Skeletal muscle tissue (tissue), 4 donors: Measurements from ENCODE around the gene GPC6. TPM values are rescaled to one million over a fixed set of nuclear protein-coding genes. Genes with fewer than 3 reads are reported as not detected.

ENCODE experiments used
- H3K27ac ChIP-seq: one replicate; pipeline ENCODE4 v1.7.0; 2013; ENCODE audit warnings: mild to moderate bottlenecking, low read depth, low read length, inconsistent platforms
- H3K27me3 ChIP-seq, 3 donors: one replicate each; pipeline ENCODE4 v1.7.0; 2013; ENCODE audit warnings: low read length in 3 of 3; ENCODE audit not compliant: control insufficient read depth in 3 of 3, insufficient read depth in 3 of 3
- H3K36me3 ChIP-seq, 3 donors: one replicate each; pipeline ENCODE4 v1.7.0; 2013; ENCODE audit warnings: low read length in 3 of 3; ENCODE audit not compliant: control insufficient read depth in 3 of 3, insufficient read depth in 3 of 3
- H3K4me1 ChIP-seq, 3 donors: one replicate each; pipeline ENCODE4 v1.7.0; 2013; ENCODE audit warnings: low read length in 3 of 3, mild to moderate bottlenecking in 3 of 3; ENCODE audit not compliant: control insufficient read depth in 3 of 3, insufficient read depth in 3 of 3
- H3K4me3 ChIP-seq, 3 donors: one replicate each; pipeline ENCODE4 v1.7.0; 2013; ENCODE audit warnings: low read length in 3 of 3
- H3K9ac ChIP-seq, 3 donors: one replicate each; pipeline ENCODE4 v1.7.0; 2013; ENCODE audit warnings: low read length in 3 of 3, mild to moderate bottlenecking in 3 of 3, moderate library complexity in 2 of 3, low read depth in 1 of 3
- H3K9me3 ChIP-seq, 3 donors: one replicate each; pipeline ENCODE4 v1.7.0; 2013; ENCODE audit warnings: low read length in 3 of 3; ENCODE audit not compliant: control insufficient read depth in 3 of 3
- total RNA-seq: library from RNA; depleted of rRNA; stranded (reverse); fragments of >200 nt; gene quantifications from one replicate; pipeline ENCODE4 v1.2.3, GENCODE V29; 2014
- donor health status: Osteomylitis.

The GPC6 gene
- total RNA-seq, 1 donor from 2014 or later: 7.8 TPM

GRCh38 chr13:93412676-93413075, 186.1 kb downstream of the GPC6 start:
- Histone ChIP-seq H3K36me3 (no peaks in the 10 kb centered on the region), H3K4me3 (no peak overlapping the region), H3K4me1 (no peaks in the 10 kb centered on the region), H3K9me3 (no peaks in the 10 kb centered on the region), H3K27ac (no peak overlapping the region), H3K9ac (no peak overlapping the region), H3K27me3 (no peaks in the 10 kb centered on the region)

DNA sequence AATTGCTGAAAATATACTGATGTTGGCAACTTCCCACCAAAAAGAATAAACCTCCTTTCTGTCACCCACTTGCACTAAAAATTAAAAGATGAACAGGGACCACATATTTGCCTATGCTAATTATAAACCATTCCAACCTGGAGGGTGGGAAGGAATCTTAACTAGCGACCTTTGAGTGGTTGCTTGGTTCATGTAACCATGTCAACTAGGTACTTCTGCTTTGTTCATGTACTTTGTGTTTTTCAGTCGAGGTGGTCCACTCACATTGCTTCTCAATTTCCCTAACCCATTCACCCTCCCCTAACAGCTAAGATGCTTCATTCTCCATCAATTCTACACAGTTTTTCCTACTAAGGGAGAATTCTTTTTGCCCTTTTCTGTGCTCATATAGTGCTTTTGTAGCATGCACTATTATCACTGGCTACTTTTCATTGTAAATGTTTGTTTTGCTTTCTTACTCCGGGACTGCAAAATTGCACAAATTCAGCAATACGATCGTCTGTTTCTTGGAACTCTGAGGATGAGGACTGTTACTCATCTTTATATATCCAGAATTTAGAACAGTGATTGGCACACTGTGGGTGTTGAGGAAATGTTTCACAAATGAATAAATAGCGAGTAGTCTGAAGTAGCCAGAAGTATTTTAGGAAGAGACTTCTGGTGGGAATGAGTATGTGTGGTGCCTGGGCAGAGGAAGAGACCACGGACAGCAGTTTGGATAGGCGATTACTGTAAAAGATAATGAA, 187.5 kb downstream of the GPC6 start:
- Histone ChIP-seq H3K27ac (no peak overlapping the region), H3K4me3 (no peak overlapping the region), H3K36me3 (no peaks in the 10 kb centered on the region), H3K9me3 (no peaks in the 10 kb centered on the region), H3K27me3 (no peaks in the 10 kb centered on the region), H3K9ac (no peak overlapping the region), H3K4me1 (no peaks in the 10 kb centered on the region)

DNA sequence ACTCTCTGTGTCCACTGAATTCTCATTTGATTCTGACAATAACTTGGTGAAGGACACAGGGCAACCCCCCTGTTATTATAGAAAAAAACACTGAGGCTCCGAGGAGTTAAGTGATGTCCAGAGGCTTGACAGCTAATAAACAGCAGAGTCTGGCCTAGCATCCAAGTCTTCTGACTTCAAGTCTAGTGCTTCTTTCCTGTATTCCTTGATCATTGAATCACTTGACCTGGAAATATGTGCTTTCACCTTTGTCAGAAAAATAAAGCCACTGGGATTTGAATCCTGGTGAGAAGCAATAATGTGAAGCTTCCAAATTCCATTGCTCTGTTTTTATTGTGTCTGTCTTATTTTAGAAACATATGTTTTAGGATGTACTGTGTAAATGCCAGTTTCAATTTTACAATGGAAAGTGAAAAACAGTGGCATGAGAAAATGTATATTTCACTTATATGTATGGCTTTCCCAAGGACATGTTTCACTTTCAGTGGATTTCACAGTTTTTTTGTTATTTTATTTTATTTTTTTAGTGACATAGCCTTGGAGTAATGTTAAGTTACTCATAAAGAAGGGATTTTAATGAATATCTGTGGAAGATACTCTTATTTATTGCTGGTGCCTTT, 190.2 kb downstream of the GPC6 start:
- Histone ChIP-seq H3K4me1 (no peaks in the 10 kb centered on the region), H3K9me3 (no peaks in the 10 kb centered on the region), H3K36me3 (no peaks in the 10 kb centered on the region), H3K9ac (no peak overlapping the region), H3K27ac (no peak overlapping the region), H3K27me3 (no peaks in the 10 kb centered on the region), H3K4me3 (no peak overlapping the region)

DNA sequence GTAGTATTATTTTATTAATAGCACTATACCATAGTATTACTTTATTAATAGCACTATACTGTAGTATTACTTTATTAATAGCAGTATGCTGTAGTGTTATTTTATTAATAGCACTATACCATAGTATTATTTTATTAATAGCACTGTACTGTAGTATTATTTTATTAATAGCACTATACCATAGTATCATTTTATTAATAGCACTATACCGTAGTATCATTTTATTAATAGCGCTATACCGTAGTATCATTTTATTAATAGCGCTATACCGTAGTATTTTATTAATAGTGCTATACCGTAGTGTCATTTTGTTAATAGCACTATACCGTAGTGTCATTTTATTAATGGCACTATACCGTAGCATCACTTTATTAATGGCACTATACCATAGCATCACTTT, 191.8 kb downstream of the GPC6 start:
- no peaks in the 10 kb centered on the region for H3K27me3 ChIP-seq
- H3K36me3 ChIP-seq: no peaks in the 10 kb centered on the region
- H3K4me1 ChIP-seq: no peaks in the 10 kb centered on the region
- no peak overlapping the region for H3K9ac ChIP-seq
- no peak overlapping the region for H3K27ac ChIP-seq
- H3K9me3 ChIP-seq: no peaks in the 10 kb centered on the region
- no peak overlapping the region for H3K4me3 ChIP-seq

DNA sequence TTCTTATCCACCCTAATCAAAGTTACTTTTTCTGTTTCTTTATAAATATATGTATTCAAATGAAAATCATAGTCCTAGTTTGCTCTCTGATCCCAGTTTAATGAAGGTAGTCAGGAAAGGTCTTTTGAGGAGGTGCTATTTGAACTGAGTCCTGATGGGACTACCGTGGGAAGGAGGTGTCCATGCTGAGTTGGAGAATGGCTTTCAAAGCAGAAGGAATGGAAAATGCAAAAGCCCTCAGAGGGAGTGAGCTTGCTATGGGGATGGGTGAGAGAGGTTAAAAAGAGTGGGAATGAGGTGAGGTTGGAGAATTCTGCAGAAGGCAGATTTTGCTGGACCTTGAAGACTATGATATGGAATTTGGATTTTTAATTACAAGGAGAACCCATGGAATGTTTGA, 193.6 kb downstream of the GPC6 start:
- no peak overlapping the region for H3K4me3 ChIP-seq
- H3K4me1 ChIP-seq: no peaks in the 10 kb centered on the region
- H3K36me3 ChIP-seq: no peaks in the 10 kb centered on the region
- no peaks in the 10 kb centered on the region for H3K27me3 ChIP-seq
- H3K27ac ChIP-seq: no peak overlapping the region
- no peaks in the 10 kb centered on the region for H3K9me3 ChIP-seq
- H3K9ac ChIP-seq: no peak overlapping the region

DNA sequence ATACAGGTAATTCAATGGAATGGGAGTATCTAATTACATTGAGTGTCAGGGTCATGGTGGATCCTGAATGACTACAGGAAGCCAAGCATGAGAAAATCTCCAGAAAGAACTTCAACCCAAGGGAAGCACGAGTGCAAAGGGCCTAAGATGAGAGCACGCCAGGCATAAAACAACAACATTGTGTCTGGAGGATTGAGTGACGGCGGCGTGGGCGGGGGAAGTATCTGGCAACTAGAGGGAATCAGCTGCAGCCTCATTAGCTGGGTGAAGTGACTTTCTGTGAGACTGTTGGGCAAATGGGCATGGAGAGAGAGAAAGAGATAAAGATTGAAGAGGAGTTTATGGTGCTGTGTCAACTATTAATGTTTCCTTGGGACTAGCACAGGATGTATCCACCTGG, 194.3 kb downstream of the GPC6 start:
- Histone ChIP-seq H3K36me3 (no peaks in the 10 kb centered on the region), H3K4me3 (no peak overlapping the region), H3K27ac (no peak overlapping the region), H3K27me3 (no peaks in the 10 kb centered on the region), H3K9me3 (no peaks in the 10 kb centered on the region), H3K4me1 (no peaks in the 10 kb centered on the region), H3K9ac (no peak overlapping the region)

GRCh38 chr13:93422980-93423543, 196.5 kb downstream of the GPC6 start:
- Histone ChIP-seq H3K9me3 (peaks cover 0 to 3% (median 0%) of the 10 kb centered on the region in 3 donors), H3K4me3 (no peak overlapping the region), H3K27ac (no peak overlapping the region), H3K27me3 (no peaks in the 10 kb centered on the region), H3K4me1 (no peaks in the 10 kb centered on the region), H3K36me3 (no peaks in the 10 kb centered on the region), H3K9ac (no peak overlapping the region)

- no peak overlapping the region for H3K9ac ChIP-seq
- no peaks in the 10 kb centered on the region for H3K27me3 ChIP-seq
- H3K27ac ChIP-seq: no peak overlapping the region
- no peaks in the 10 kb centered on the region for H3K4me1 ChIP-seq
- no peaks in the 10 kb centered on the region for H3K36me3 ChIP-seq
- H3K4me3 ChIP-seq: no peak overlapping the region
- H3K9me3 ChIP-seq: peaks cover 0 to 3% (median 0%) of the 10 kb centered on the region in 3 donors
Measured at GRCh38 chr13:93425411-93425810, 198.8 kb downstream of the GPC6 start.

DNA sequence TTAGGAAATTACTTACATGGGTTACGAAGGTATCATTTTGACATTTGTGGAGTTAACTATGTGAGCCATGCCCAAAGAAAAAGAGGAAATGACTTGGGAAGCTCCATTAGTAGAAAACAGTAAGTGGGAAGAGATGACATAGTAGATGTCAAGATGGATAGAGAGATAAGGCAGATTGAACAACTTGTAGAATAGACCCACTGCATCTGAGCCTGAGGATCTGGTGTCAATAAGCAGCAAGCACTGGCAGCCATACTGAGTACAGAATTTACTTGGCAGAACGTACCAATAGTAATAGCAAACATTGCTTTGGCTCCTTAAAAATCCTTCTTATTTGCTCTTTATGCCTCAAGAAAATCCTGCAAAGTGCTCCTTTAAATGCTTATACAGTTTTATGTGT, 203.8 kb downstream of the GPC6 start:
- Histone ChIP-seq H3K27me3 (no peaks in the 10 kb centered on the region), H3K4me1 (no peaks in the 10 kb centered on the region), H3K4me3 (no peak overlapping the region), H3K27ac (no peak overlapping the region), H3K9me3 (peaks cover 0 to 3% (median 0%) of the 10 kb centered on the region in 3 donors), H3K36me3 (no peaks in the 10 kb centered on the region), H3K9ac (no peak overlapping the region)

DNA sequence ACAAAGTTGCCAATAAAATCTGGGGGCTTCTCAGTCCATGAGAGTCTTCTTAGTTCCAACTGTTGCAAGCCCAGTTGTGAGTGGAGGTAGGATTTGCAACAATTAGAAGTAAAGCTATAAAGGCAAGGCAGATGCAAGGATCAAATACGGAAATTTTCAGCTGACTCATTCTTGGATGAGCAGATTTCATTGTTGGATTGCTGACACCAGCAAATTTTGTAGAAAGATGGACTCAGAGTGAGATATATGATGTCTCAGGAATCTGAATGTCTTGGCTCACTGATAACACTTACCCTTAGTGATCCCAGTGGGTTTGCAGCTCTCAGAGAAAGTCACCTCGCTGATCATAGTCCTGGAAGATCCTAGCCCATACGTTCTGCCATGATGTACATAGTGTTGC, 209.0 kb downstream of the GPC6 start:
- Histone ChIP-seq H3K9ac (no peak overlapping the region), H3K9me3 (no peaks in the 10 kb centered on the region), H3K36me3 (no peaks in the 10 kb centered on the region), H3K27me3 (no peaks in the 10 kb centered on the region), H3K4me1 (no peaks in the 10 kb centered on the region), H3K27ac (no peak overlapping the region), H3K4me3 (no peak overlapping the region)
